HG03039 (cell line): Measurements from ENCODE around the gene MPZ.
"Not testable (repeated sequence)": the region's sequence is repeated elsewhere in the genome, so short reads cannot be mapped to it uniquely, and the experiment has no call there.

Experiments
- ATAC-seq: cut with Tn5 transposase; IDR thresholded peaks from one replicate; pipeline ENCODE4 v1.9.1; 2021; ENCODE audit warnings: mild to moderate bottlenecking, moderate library complexity; ENCODE audit not compliant: unreplicated experiment

Gene MPZ

GRCh38 chr1:161258439-161259344 lies 51.1 kb downstream of the MPZ start, which contains the start of gene PCP4L1:
TSS of gene PCP4L1 (plus strand) at chr1:161258745. CDS start at chr1:161258975, 230 bp downstream.
- ATAC-seq, result no peak

GRCh38 chr1:161257109-161257508 lies 52.7 kb downstream of the MPZ start:
- not testable (repeated sequence) for ATAC-seq

GRCh38 chr1:161255955-161256520 lies 53.7 kb downstream of the MPZ start:
- ATAC-seq, result not testable (repeated sequence)

GRCh38 chr1:161255302-161255701 lies 54.5 kb downstream of the MPZ start:
- ATAC-seq, result not testable (repeated sequence)
